Measurements from ENCODE around the gene HACL1. TPM values are rescaled to one million over a fixed set of nuclear protein-coding genes. Genes with fewer than 3 reads are reported as not detected.
A peak's percentile ranks its signal among the peaks of the same experiment; 100 is the strongest.

HACL1 gene
- total RNA-seq, 1 donor from 2014 or later, result 25.4 TPM

DNA sequence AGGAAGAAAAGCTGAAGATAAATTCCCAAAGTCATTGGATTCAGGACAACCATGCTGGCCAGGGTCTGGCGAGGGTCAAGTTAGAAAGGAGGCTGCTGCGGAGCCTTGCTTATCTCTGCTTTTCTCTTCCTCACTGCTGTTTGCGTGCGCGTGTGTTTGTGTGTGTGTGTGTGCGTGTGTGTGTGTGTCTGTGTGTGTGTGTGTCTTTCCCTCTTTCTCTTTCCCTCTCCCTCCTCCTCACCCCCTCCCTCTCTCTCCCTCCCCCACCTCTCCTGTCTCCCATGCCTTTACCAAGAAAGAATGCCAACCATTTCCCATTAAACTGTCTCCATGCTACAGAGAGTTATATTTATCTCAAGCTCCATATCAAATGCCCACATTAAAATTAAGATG, 79.8 kb downstream of the HACL1 start, which contains the start of gene COLQ:
TSS of gene COLQ (minus strand) at position 134 of the 393 bp plus-strand sequence. CDS start at position 53, 81 bp downstream.
- no peaks in the 10 kb centered on the region for H3K9me3 Mint-ChIP-seq
- H3K27me3 Mint-ChIP-seq (ENCODE audit: low read depth), result no peaks in the 10 kb centered on the region
- H3K36me3 Mint-ChIP-seq, result peaks cover 3% of the 10 kb centered on the region
- TF ChIP-seq, protein P1, sequence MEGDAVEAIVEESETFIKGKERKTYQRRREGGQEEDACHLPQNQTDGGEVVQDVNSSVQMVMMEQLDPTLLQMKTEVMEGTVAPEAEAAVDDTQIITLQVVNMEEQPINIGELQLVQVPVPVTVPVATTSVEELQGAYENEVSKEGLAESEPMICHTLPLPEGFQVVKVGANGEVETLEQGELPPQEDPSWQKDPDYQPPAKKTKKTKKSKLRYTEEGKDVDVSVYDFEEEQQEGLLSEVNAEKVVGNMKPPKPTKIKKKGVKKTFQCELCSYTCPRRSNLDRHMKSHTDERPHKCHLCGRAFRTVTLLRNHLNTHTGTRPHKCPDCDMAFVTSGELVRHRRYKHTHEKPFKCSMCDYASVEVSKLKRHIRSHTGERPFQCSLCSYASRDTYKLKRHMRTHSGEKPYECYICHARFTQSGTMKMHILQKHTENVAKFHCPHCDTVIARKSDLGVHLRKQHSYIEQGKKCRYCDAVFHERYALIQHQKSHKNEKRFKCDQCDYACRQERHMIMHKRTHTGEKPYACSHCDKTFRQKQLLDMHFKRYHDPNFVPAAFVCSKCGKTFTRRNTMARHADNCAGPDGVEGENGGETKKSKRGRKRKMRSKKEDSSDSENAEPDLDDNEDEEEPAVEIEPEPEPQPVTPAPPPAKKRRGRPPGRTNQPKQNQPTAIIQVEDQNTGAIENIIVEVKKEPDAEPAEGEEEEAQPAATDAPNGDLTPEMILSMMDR (IDR thresholded peaks at IDR 0.05; ENCODE audit: unreplicated experiment), result no peak
- H3K4me1 Mint-ChIP-seq, result peaks cover 23% of the 10 kb centered on the region
- H3K27ac Mint-ChIP-seq, result peak within 1 kb of the TSS; percentile 3
- DNase-seq (ENCODE audit: low spot score in 2 of 2, unreplicated experiment in 2 of 2), result no peak
- peak within 1 kb of the TSS; percentile 3 for H3K4me3 Mint-ChIP-seq

- TF ChIP-seq, protein P1 (IDR thresholded peaks at IDR 0.05; ENCODE audit: unreplicated experiment), result no peak
- Mint-ChIP-seq H3K4me3 (peak overlapping the region; percentile 3), H3K36me3 (peaks cover 3% of the 10 kb centered on the region), H3K27me3 (ENCODE audit: low read depth) (no peaks in the 10 kb centered on the region), H3K9me3 (no peaks in the 10 kb centered on the region), H3K27ac (peak overlapping the region; percentile 3), H3K4me1 (peaks cover 19% of the 10 kb centered on the region)
- no peak for DNase-seq (ENCODE audit: low spot score in 2 of 2, unreplicated experiment in 2 of 2)
These were observed 80.4 kb downstream of the HACL1 start for GRCh38 chr3:15520804-15521572.

DNA sequence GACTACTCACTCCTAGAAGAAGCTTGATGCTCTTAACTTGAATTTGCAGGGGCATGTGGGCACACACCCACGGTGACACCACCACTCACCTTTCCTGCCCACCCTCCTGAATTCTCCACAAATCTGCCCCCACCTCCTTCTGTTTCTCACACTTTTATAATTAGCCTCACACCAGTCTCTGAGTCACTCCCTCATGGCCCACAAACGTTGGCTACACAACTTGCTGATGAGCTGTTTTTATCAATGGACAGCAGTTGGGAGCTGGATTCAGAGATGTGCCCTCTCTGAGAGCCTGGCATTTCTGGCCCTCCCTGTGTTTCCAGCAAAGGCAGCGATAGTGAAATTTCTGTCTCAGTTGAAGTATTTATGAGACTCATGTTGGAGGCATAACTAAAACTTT, 81.2 kb downstream of the HACL1 start:
- no peak for DNase-seq (ENCODE audit: low spot score in 2 of 2, unreplicated experiment in 2 of 2)
- peaks cover 1% of the 10 kb centered on the region for H3K36me3 Mint-ChIP-seq
- TF ChIP-seq, protein P1 (IDR thresholded peaks at IDR 0.05; ENCODE audit: unreplicated experiment), result no peak
- H3K27me3 Mint-ChIP-seq (ENCODE audit: low read depth), result no peaks in the 10 kb centered on the region
- no peaks in the 10 kb centered on the region for H3K9me3 Mint-ChIP-seq
- peaks cover 19% of the 10 kb centered on the region for H3K4me1 Mint-ChIP-seq
- H3K4me3 Mint-ChIP-seq, result no peak overlapping the region
- H3K27ac Mint-ChIP-seq, result no peak overlapping the region

GRCh38 chr3:15519096-15519495, 82.3 kb downstream of the HACL1 start:
- TF ChIP-seq, protein P1 (IDR thresholded peaks at IDR 0.05; ENCODE audit: unreplicated experiment), result no peak

GRCh38 chr3:15514663-15515340, 86.6 kb downstream of the HACL1 start:
- H3K4me1 Mint-ChIP-seq, result no peaks in the 10 kb centered on the region
- H3K4me3 Mint-ChIP-seq, result no peak overlapping the region
- no peaks in the 10 kb centered on the region for H3K9me3 Mint-ChIP-seq
- no peak overlapping the region for H3K27ac Mint-ChIP-seq
- H3K27me3 Mint-ChIP-seq (ENCODE audit: low read depth), result no peaks in the 10 kb centered on the region
- no peak for DNase-seq (ENCODE audit: low spot score in 2 of 2, unreplicated experiment in 2 of 2)
- H3K36me3 Mint-ChIP-seq, result peaks cover 1% of the 10 kb centered on the region
- TF ChIP-seq, protein P1 (IDR thresholded peaks at IDR 0.05; ENCODE audit: unreplicated experiment), result no peak

More at GRCh38 chr3:15519096-15519495, 82.3 kb downstream of the HACL1 start:
- H3K4me1 Mint-ChIP-seq, result peaks cover 19% of the 10 kb centered on the region
- H3K36me3 Mint-ChIP-seq, result peaks cover 1% of the 10 kb centered on the region
- H3K27ac Mint-ChIP-seq, result no peak overlapping the region
- no peak overlapping the region for H3K4me3 Mint-ChIP-seq
- H3K27me3 Mint-ChIP-seq (ENCODE audit: low read depth), result no peaks in the 10 kb centered on the region
- no peaks in the 10 kb centered on the region for H3K9me3 Mint-ChIP-seq
- DNase-seq (ENCODE audit: low spot score in 2 of 2, unreplicated experiment in 2 of 2), result no peak
